HG02852 (cell line): Measurements from ENCODE around the gene GDNF.
"Not testable (repeated sequence)": the region's sequence is repeated elsewhere in the genome, so short reads cannot be mapped to it uniquely, and the experiment has no call there.

Experiments used
- ATAC-seq: cut with Tn5 transposase; IDR thresholded peaks from one replicate; pipeline ENCODE4 v1.9.1; 2021; ENCODE audit warnings: mild to moderate bottlenecking, moderate library complexity; ENCODE audit not compliant: unreplicated experiment

Gene GDNF

GRCh38 chr5:37787742-37788141, 52.1 kb downstream of the GDNF start:
- ATAC-seq: no peak

GRCh38 chr5:37786862-37787519, 52.9 kb downstream of the GDNF start:
- ATAC-seq: peak; percentile 71

GRCh38 chr5:37786416-37786815, 53.4 kb downstream of the GDNF start:
- no peak for ATAC-seq

GRCh38 chr5:37781409-37781808, 58.4 kb downstream of the GDNF start:
- not testable (repeated sequence) for ATAC-seq

- no peak for ATAC-seq
These were observed 62.3 kb downstream of the GDNF start for GRCh38 chr5:37777432-37778130.

- no peak for ATAC-seq
These were observed 63.0 kb downstream of the GDNF start for GRCh38 chr5:37776826-37777225.

GRCh38 chr5:37774912-37775483, 64.8 kb downstream of the GDNF start:
- no peak for ATAC-seq

GRCh38 chr5:37773809-37774208, 66.0 kb downstream of the GDNF start:
- no peak for ATAC-seq

- ATAC-seq: no peak
These were observed 67.6 kb downstream of the GDNF start for GRCh38 chr5:37772255-37772654.

GRCh38 chr5:37771731-37772130, 68.1 kb downstream of the GDNF start:
- no peak for ATAC-seq

- ATAC-seq: no peak
These were observed 68.6 kb downstream of the GDNF start for GRCh38 chr5:37771203-37771611.

- ATAC-seq: no peak
These were observed 69.1 kb downstream of the GDNF start for GRCh38 chr5:37770786-37771185.

GRCh38 chr5:37769840-37770239, 70.0 kb downstream of the GDNF start:
- no peak for ATAC-seq

GRCh38 chr5:37769108-37769507, 70.7 kb downstream of the GDNF start:
- no peak for ATAC-seq

GRCh38 chr5:37768371-37768770, 71.5 kb downstream of the GDNF start:
- ATAC-seq: no peak

- no peak for ATAC-seq
These were observed 71.9 kb downstream of the GDNF start for GRCh38 chr5:37767961-37768360.

- ATAC-seq: no peak
These were observed 72.6 kb downstream of the GDNF start for GRCh38 chr5:37767251-37767650.
